ENCODE data around the gene GART. TPM values are rescaled to one million over a fixed set of nuclear protein-coding genes. Genes with fewer than 3 reads are reported as not detected.
"Not testable (repeated sequence)": the region's sequence is repeated elsewhere in the genome, so short reads cannot be mapped to it uniquely, and the experiment has no call there.

GART gene
- total and polyA plus RNA-seq, 8 donors, result 10.3 to 37.9 (median 29.7) TPM

DNA sequence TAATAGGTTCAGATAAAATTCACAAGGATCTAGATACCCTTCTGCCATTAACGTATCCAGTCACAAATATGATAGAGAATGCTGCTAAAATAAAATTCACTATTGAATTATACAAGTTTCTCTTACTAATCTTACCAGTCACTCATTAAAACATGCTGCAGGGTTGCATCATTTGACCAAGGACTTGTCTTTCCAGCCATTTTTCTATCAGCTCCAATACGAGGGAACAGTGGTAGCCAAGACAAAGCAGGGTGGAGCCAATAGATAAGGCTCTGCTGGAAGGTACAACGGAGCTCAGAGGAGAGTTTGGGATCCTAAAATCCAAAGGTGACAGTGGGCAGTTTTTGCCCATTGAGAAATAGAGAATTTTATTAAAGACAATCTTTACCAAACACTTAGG is 42.5 kb upstream of the GART start:
- 51 to 59% methylated on average over 3 of the region's 3 CpGs for WGBS, 2 donors

DNA sequence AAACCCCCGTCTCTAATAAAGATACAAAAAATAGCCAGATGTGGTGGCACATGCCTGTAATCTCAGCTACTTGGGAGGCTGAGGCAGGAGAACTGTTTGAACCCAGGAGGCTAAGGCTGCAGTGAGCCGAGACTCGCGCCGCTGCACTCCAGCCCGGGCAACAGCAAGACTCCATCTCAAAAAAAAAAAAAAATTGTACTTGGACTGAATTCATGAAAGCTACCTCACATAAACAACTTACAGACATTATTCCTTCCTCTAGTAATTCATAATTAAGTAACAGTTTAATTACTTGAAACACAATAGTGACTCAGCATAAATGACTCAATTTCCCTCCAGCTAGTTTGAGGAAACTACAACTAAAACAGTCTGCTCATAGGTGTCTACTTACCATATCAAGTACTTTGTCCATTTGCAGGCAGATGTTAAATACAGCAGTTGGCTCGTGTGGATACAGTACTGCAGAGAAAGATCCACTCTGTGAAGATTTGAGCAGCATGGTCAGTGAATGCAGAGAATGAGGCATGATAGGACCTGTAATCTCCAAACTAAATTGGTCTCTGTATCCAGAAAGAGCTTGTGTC is 37.1 kb upstream of the GART start:
- Histone ChIP-seq H3K27me3 (no peaks in the 10 kb centered on the region), H3K4me3 (no peak overlapping the region), H3K4me1 (no peaks in the 10 kb centered on the region), H3K9me3 (no peaks in the 10 kb centered on the region), H3K27ac (no peak overlapping the region), H3K36me3 (peaks cover 0 to 14% (median 2%) of the 10 kb centered on the region in 3 donors)
- ATAC-seq (peak in 1 of 4 donors; percentile 21), DNase-seq (no peak), FAIRE-seq (no peak)
- TF ChIP-seq, protein P1, sequence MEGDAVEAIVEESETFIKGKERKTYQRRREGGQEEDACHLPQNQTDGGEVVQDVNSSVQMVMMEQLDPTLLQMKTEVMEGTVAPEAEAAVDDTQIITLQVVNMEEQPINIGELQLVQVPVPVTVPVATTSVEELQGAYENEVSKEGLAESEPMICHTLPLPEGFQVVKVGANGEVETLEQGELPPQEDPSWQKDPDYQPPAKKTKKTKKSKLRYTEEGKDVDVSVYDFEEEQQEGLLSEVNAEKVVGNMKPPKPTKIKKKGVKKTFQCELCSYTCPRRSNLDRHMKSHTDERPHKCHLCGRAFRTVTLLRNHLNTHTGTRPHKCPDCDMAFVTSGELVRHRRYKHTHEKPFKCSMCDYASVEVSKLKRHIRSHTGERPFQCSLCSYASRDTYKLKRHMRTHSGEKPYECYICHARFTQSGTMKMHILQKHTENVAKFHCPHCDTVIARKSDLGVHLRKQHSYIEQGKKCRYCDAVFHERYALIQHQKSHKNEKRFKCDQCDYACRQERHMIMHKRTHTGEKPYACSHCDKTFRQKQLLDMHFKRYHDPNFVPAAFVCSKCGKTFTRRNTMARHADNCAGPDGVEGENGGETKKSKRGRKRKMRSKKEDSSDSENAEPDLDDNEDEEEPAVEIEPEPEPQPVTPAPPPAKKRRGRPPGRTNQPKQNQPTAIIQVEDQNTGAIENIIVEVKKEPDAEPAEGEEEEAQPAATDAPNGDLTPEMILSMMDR (IDR thresholded peaks at IDR 0.05), result no peak
- WGBS, 2 donors, result 90 to 92% methylated on average over 7 of the region's 7 CpGs
- intact Hi-C loops (cut with DNase I), result no loop called here

More for the DNA sequence above, 42.5 kb upstream of the GART start:
- Histone ChIP-seq H3K4me1 (peaks cover 0 to 5% (median 3%) of the 10 kb centered on the region in 3 donors), H3K27me3 (no peaks in the 10 kb centered on the region), H3K9me3 (no peaks in the 10 kb centered on the region), H3K27ac (no peak overlapping the region), H3K36me3 (no peaks in the 10 kb centered on the region), H3K4me3 (no peak overlapping the region)
- TF ChIP-seq, protein P1 (IDR thresholded peaks at IDR 0.05), result no peak
- FAIRE-seq (no peak), DNase-seq (no peak), ATAC-seq (no peak)
- intact Hi-C loops (cut with DNase I), result no loop called here

DNA sequence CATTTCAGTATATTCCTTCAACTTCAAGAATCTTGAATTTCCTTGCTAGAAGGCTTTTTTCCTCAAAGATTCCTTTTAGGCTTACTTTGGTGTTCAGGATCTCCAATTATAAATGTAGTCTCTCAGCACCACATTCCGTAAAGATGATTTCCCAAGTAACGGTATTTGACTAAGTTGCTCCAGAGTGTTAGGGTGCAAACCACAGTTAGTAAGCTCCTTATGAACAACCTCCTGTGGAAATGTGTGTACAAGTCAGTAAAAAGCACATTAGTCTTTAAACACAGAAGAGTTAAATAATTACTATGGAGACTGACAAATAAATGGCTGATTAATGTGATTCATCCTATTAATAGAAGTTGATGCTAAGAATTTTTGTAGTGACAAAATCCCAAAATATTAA is 36.3 kb upstream of the GART start:
- Histone ChIP-seq H3K36me3 (peaks cover 0 to 22% (median 2%) of the 10 kb centered on the region in 3 donors), H3K9me3 (no peaks in the 10 kb centered on the region), H3K27me3 (no peaks in the 10 kb centered on the region), H3K4me1 (no peaks in the 10 kb centered on the region), H3K4me3 (no peak overlapping the region), H3K27ac (no peak overlapping the region)
- WGBS, 2 donors, result 89 to 94% methylated on average over 2 of the region's 2 CpGs
- FAIRE-seq, result no peak
- intact Hi-C loops (cut with DNase I), result no loop called here
- ATAC-seq, result no peak
- TF ChIP-seq, protein P1 (IDR thresholded peaks at IDR 0.05), result no peak
- no peak for DNase-seq

- ATAC-seq, result peak in 2 of 4 donors; percentile 30 to 56
- H3K4me3 ChIP-seq; H3K27ac ChIP-seq; FAIRE-seq; H3K27me3 ChIP-seq; intact Hi-C loops (cut with DNase I); H3K4me1 ChIP-seq; DNase-seq; H3K9me3 ChIP-seq: not testable (repeated sequence)
- H3K36me3 ChIP-seq, result peaks cover 0 to 28% (median 2%) of the 10 kb centered on the region in 3 donors
- 10 to 17% methylated on average over 2 of the region's 2 CpGs for WGBS, 2 donors
Observed at GRCh38 chr21:33576741-33577141, 34.8 kb upstream of the GART start.

GRCh38 chr21:33572350-33572749 is 30.4 kb upstream of the GART start:
- H3K27ac ChIP-seq, result no peak overlapping the region
- H3K4me1 ChIP-seq, result no peaks in the 10 kb centered on the region
- intact Hi-C loops (cut with DNase I), result no loop called here
- no peak overlapping the region for H3K4me3 ChIP-seq
- peak; percentile 51 to 76 (median 58) for ATAC-seq
- H3K36me3 ChIP-seq, result peaks cover 0 to 61% (median 17%) of the 10 kb centered on the region in 3 donors
- no peak for FAIRE-seq
- H3K27me3 ChIP-seq, result no peaks in the 10 kb centered on the region
- H3K9me3 ChIP-seq, result no peaks in the 10 kb centered on the region
- TF ChIP-seq, protein P1 (IDR thresholded peaks at IDR 0.05), result no peak
- WGBS, 2 donors, result 34 to 35% methylated on average over 3 of the region's 3 CpGs
- no peak for DNase-seq
